ENCODE data around the gene RASGRP2. TPM values are rescaled to one million over a fixed set of nuclear protein-coding genes. Genes with fewer than 3 reads are reported as not detected.

The RASGRP2 gene
- total and polyA plus RNA-seq, 2 donors (not counting 3 experiments of a cell fraction or from before 2014, with no cell fraction given) = 1.2 to 2.3 TPM

GRCh38 chr11:64739871-64740270 is 4.1 kb downstream of the RASGRP2 start:
- FAIRE-seq (no peak), DNase-seq (ENCODE audit: low read depth, low spot score) (no peak)
- POLR2A ChIA-PET = no interaction called here
- H3K9ac ChIP-seq (replicated peaks; ENCODE audit: extremely low read depth, insufficient read depth, low read length) = no peak overlapping the region
- dilution Hi-C loops (cut with MboI; ENCODE audit: extremely low pct_ligation_motif_present, low sequenced_read_pairs) = no loop called here
- H3K36me3 ChIP-seq (ENCODE audit: control insufficient read depth in 2 of 2, extremely low read depth in 1 of 2, insufficient read depth in 2 of 2, low read length in 2 of 2) = no peaks in the 10 kb centered on the region
- H3K9me3 ChIP-seq (replicated peaks; ENCODE audit: control insufficient read depth, insufficient read depth, low read length) = no peaks in the 10 kb centered on the region
- TF ChIP-seq MYC (IDR thresholded peaks at IDR 0.05; ENCODE audit: low read depth, low read length) (no peak), EZH2 (IDR thresholded peaks at IDR 0.05; ENCODE audit: borderline replicate concordance, low read depth, low read length, severe bottlenecking) (no peak), JUN (IDR thresholded peaks at IDR 0.05; ENCODE audit: borderline replicate concordance, insufficient read depth, insufficient read length, low read depth) (no peak), FOS (IDR thresholded peaks at IDR 0.05; ENCODE audit: borderline replicate concordance, insufficient read depth, low read length) (no peak), MAX (IDR thresholded peaks at IDR 0.05; ENCODE audit: insufficient read depth, insufficient read length) (no peak), POLR2AphosphoS5 (IDR thresholded peaks at IDR 0.05; ENCODE audit: insufficient read depth, low read depth, low read length) (no peak), CTCF (IDR thresholded peaks at IDR 0.05; ENCODE audit: extremely low read depth in 1 of 2, insufficient read depth in 1 of 2, low read depth in 1 of 2, low read length in 2 of 2) (no peak), GATA2 (IDR thresholded peaks at IDR 0.05; ENCODE audit: insufficient read depth, insufficient read length, low read depth, low read length) (no peak), POLR2A (IDR thresholded peaks at IDR 0.05; ENCODE audit: low read depth, low read length) (no peak)
- no peak overlapping the region for H3K4me2 ChIP-seq (ENCODE audit: insufficient read depth, low read length)
- CTCF ChIA-PET = interaction anchor here (0.9 to 2.3 kb wide), 5 partner anchors 10 to 89 kb away, joined by 3 to 16 read pairs (median 4); no protein-coding TSS in a partner anchor
- H4K20me1 ChIP-seq (replicated peaks; ENCODE audit: control insufficient read depth, extremely low read depth, insufficient read depth, low read length) = no peaks in the 10 kb centered on the region
- no peaks in the 10 kb centered on the region for H3K79me2 ChIP-seq (ENCODE audit: control insufficient read depth, insufficient read depth, low read length)
- H3K27me3 ChIP-seq (ENCODE audit: control insufficient read depth in 2 of 2, insufficient read depth in 2 of 2, low read length in 2 of 2) = peaks cover 26 to 27% of the 10 kb centered on the region in 2 experiments
- H3K4me1 ChIP-seq (ENCODE audit: control insufficient read depth, extremely low read depth, insufficient read depth, low read length) = peaks cover 10% of the 10 kb centered on the region
- intact Hi-C loops (cut with micrococcal nuclease) = no loop called here
- H3K9me1 ChIP-seq (replicated peaks; ENCODE audit: control insufficient read depth, extremely low read depth, insufficient read depth, low read length) = no peaks in the 10 kb centered on the region
- H3K27ac ChIP-seq (ENCODE audit: insufficient read depth, low read depth, low read length) = no peak overlapping the region
- BruUV-seq (replicated peaks) = no TSS peak
- no peak overlapping the region for H2AFZ ChIP-seq (ENCODE audit: low read depth, low read length)
- no peak overlapping the region for H3K4me3 ChIP-seq (replicated peaks in 1 of 3; ENCODE audit: insufficient read depth in 1 of 3, low read depth in 1 of 3, low read length in 3 of 3)
